ENCODE measurements around the gene CCNK. TPM values are rescaled to one million over a fixed set of nuclear protein-coding genes. Genes with fewer than 3 reads are reported as not detected.
A peak's percentile ranks its signal among the peaks of the same experiment; 100 is the strongest.

The CCNK gene
- total and polyA plus RNA-seq, 11 donors: 9.1 to 35.3 (median 29.3) TPM

- DNase-seq: no peak
- 62 to 75% (median 71%) methylated on average over 13 of the region's 13 CpGs for WGBS, 4 donors
- peaks cover 0 to 59% (median 20%) of the 10 kb centered on the region in 12 donors for H3K4me1 ChIP-seq
- no peaks in the 10 kb centered on the region for H3K36me3 ChIP-seq
- peak overlapping the region in 1 of 12 donors; percentile 70 for H3K27ac ChIP-seq
- H3K27me3 ChIP-seq: no peaks in the 10 kb centered on the region
- TF ChIP-seq POLR2A (IDR thresholded peaks at IDR 0.05) (no peak), CTCF (IDR thresholded peaks at IDR 0.05) (no peak)
- no peak overlapping the region for H3K4me3 ChIP-seq
- no peak for ATAC-seq
- H3K9me3 ChIP-seq: no peaks in the 10 kb centered on the region
- intact Hi-C loops (cut with DNase I): no loop called here
These were observed 65.1 kb downstream of the CCNK start for GRCh38 chr14:99546234-99546879.

GRCh38 chr14:99548255-99548654 is 67.0 kb downstream of the CCNK start:
- Histone ChIP-seq H3K9me3 (no peaks in the 10 kb centered on the region), H3K27ac (peak overlapping the region in 1 of 12 donors; percentile 75), H3K36me3 (no peaks in the 10 kb centered on the region), H3K27me3 (no peaks in the 10 kb centered on the region), H3K4me1 (peaks cover 0 to 63% (median 20%) of the 10 kb centered on the region in 12 donors), H3K4me3 (no peak overlapping the region)
- no peak for ATAC-seq
- intact Hi-C loops (cut with DNase I): no loop called here
- 89 to 92% (median 91%) methylated on average over 18 of the region's 18 CpGs for WGBS, 4 donors
- TF ChIP-seq POLR2A (IDR thresholded peaks at IDR 0.05) (no peak), CTCF (IDR thresholded peaks at IDR 0.05) (no peak)
- DNase-seq: no peak

GRCh38 chr14:99548871-99549515 is 67.8 kb downstream of the CCNK start:
- no peak for ATAC-seq
- no peak for DNase-seq
- no peak for TF ChIP-seq POLR2A (IDR thresholded peaks at IDR 0.05)
- TF ChIP-seq CTCF (IDR thresholded peaks at IDR 0.05): no peak
- Histone ChIP-seq H3K4me3 (no peak overlapping the region), H3K36me3 (no peaks in the 10 kb centered on the region), H3K9me3 (no peaks in the 10 kb centered on the region), H3K27ac (peak overlapping the region in 1 of 12 donors; percentile 75), H3K4me1 (peaks cover 0 to 68% (median 25%) of the 10 kb centered on the region in 12 donors), H3K27me3 (no peaks in the 10 kb centered on the region)
- intact Hi-C loops (cut with DNase I): no loop called here
- WGBS, 4 donors: 73 to 83% (median 80%) methylated on average over 10 of the region's 10 CpGs

GRCh38 chr14:99549684-99550083 is 68.5 kb downstream of the CCNK start:
- no peak for TF ChIP-seq POLR2A (IDR thresholded peaks at IDR 0.05)
- no peak for TF ChIP-seq CTCF (IDR thresholded peaks at IDR 0.05)
- Histone ChIP-seq H3K9me3 (no peaks in the 10 kb centered on the region), H3K27me3 (no peaks in the 10 kb centered on the region), H3K27ac (peak overlapping the region in 1 of 12 donors; percentile 75), H3K4me1 (peaks cover 0 to 72% (median 27%) of the 10 kb centered on the region in 12 donors), H3K36me3 (no peaks in the 10 kb centered on the region), H3K4me3 (no peak overlapping the region)
- DNase-seq (no peak), ATAC-seq (no peak)
- intact Hi-C loops (cut with DNase I): no loop called here
- WGBS, 4 donors: 75 to 93% (median 83%) methylated on average over 6 to 10 of the region's 10 CpGs
